OCI-LY1 (cell line): ENCODE data around the gene GRM3.

Experiments used
- H2AFZ ChIP-seq: fragments of 200-600 bp; sonication (generic), shearing (Covaris generic); 2 replicates; pipeline ENCODE4 v1.6.0; 2014; ENCODE audit warnings: antibody characterized with exemption, mild to moderate bottlenecking, low read length
- H3F3A ChIP-seq: fragments of 200-600 bp; sonication (generic), shearing (Covaris generic); 2 replicates; pipeline ENCODE4 v1.6.0; 2014; ENCODE audit warnings: mild to moderate bottlenecking, antibody characterized with exemption, low read length, moderate library complexity; ENCODE audit not compliant: insufficient read depth
- H3K27ac ChIP-seq: fragments of 200-600 bp; sonication (generic); 2 replicates; pipeline ENCODE4 v1.5.1; 2014; ENCODE audit warnings: low read length, mixed run types, mild to moderate bottlenecking, low read depth; ENCODE audit not compliant: poor library complexity, severe bottlenecking
- H3K27me3 ChIP-seq: fragments of 200-600 bp; sonication (generic); 2 replicates; pipeline ENCODE4 v1.6.0; 2014; ENCODE audit warnings: antibody characterized with exemption, mild to moderate bottlenecking, low read length, moderate library complexity; ENCODE audit not compliant: insufficient read depth
- H3K36me3 ChIP-seq: fragments of 200-600 bp; sonication (generic); 2 replicates; pipeline ENCODE4 v1.6.1; 2014; ENCODE audit warnings: mild to moderate bottlenecking, antibody characterized with exemption, low read length, moderate library complexity, mixed read lengths; ENCODE audit not compliant: insufficient read depth
- H3K4me1 ChIP-seq: fragments of 200-600 bp; sonication (generic); 2 replicates; pipeline ENCODE4 v1.5.1; 2014; ENCODE audit warnings: mild to moderate bottlenecking, low read length, moderate library complexity; ENCODE audit not compliant: insufficient read depth, severe bottlenecking
- H3K4me2 ChIP-seq: fragments of 200-600 bp; sonication (generic), shearing (Covaris generic); 2 replicates; pipeline ENCODE4 v1.6.1; 2014; ENCODE audit warnings: low read length
- H3K4me3 ChIP-seq: fragments of 200-600 bp; sonication (generic); 2 replicates; pipeline ENCODE4 v1.5.1; 2014; ENCODE audit warnings: low read length, low read depth, mild to moderate bottlenecking, mixed read lengths; ENCODE audit not compliant: poor library complexity, severe bottlenecking
- H3K79me2 ChIP-seq: fragments of 200-600 bp; shearing (Covaris generic); 2 replicates; pipeline ENCODE4 v1.6.1; 2016; ENCODE audit warnings: mixed run types, low read length, mixed read lengths; ENCODE audit not compliant: insufficient read depth
- H3K9ac ChIP-seq: fragments of 200-600 bp; sonication (generic), shearing (Covaris generic); 2 replicates; pipeline ENCODE4 v1.6.1; 2014; ENCODE audit warnings: mild to moderate bottlenecking, low read length, mixed read lengths
- H3K9me2 ChIP-seq: fragments of 200-600 bp; sonication (generic), shearing (Covaris generic); 2 replicates; pipeline ENCODE4 v1.6.1; 2014; ENCODE audit warnings: low read depth, mild to moderate bottlenecking, low read length, mixed read lengths
- H3K9me3 ChIP-seq: fragments of 200-600 bp; shearing (Covaris generic); 2 replicates; pipeline ENCODE4 v1.6.1; 2014; ENCODE audit warnings: low read length, mixed read lengths
- H4K20me1 ChIP-seq: fragments of 200-600 bp; sonication (generic), shearing (Covaris generic); 2 replicates; pipeline ENCODE4 v1.6.0; 2016; ENCODE audit warnings: mild to moderate bottlenecking, low read length; ENCODE audit not compliant: insufficient read depth
- EZH2 ChIP-seq: fragments of 200-600 bp; sonication (generic), shearing (Covaris generic); IDR thresholded peaks from 2 replicates; pipeline ENCODE4 v1.8.0; 2017; ENCODE audit warnings: borderline replicate concordance, mixed run types, mild to moderate bottlenecking, antibody characterized with exemption, low read length, moderate library complexity, mixed read lengths
- TF ChIP-seq, protein P1 (sequence below): fragments of 200-600 bp; sonication (generic), shearing (Covaris generic); IDR thresholded peaks from 2 replicates; pipeline ENCODE4 v1.5.1; 2017; ENCODE audit warnings: mild to moderate bottlenecking, antibody characterized with exemption, low read length, moderate library complexity, mixed read lengths

GRM3 gene

DNA sequence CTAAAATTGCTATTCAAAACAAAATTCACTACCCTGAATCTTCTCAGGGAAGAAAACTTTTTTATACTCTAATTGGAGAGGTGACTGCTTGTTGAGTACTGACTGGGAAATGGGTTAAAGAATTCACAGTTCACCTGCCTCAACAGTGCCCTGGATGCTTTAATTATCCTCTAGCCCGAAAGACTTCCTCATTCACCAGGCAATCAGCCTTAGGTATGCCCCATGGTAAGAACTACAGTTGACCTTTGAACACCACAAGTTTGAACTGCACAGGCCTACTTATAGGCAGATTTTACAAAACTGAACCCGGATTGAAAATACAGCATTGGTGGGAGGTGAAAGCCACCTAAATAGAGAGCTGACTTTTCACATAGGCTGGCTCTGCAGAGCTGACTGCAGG, 240.4 kb downstream of the GRM3 start:
- Histone ChIP-seq H3K4me1 (no peaks in the 10 kb centered on the region), H3K36me3 (no peaks in the 10 kb centered on the region)

DNA sequence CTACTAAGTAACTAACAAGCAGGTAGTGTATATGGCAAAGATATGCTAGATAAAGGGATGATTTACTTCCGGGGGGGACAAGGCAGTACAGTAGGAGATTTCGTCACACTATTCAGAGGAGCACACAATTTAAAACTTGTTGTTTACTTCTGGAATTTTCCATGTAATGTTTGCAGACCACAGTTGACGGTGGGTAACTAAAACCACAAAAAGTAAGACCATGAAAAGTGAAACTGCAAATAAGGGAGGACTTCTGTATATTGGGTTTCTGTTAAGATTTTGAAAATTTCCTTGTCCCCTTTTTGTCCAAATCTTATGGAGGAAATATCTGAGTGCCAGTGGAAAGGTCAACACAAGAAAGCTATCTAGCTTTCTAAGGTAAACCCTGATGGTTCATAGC, 245.8 kb downstream of the GRM3 start:
- Histone ChIP-seq H4K20me1 (no peaks in the 10 kb centered on the region), H3K4me2 (no peak overlapping the region), H2AFZ (no peak overlapping the region), H3K4me1 (no peaks in the 10 kb centered on the region), H3K27ac (no peak overlapping the region), H3K4me3 (no peak overlapping the region), H3K9me3 (no peaks in the 10 kb centered on the region), H3K79me2 (no peaks in the 10 kb centered on the region), H3K9me2 (no peaks in the 10 kb centered on the region), H3K9ac (no peak overlapping the region), H3K27me3 (no peaks in the 10 kb centered on the region), H3K36me3 (no peaks in the 10 kb centered on the region), H3F3A (no peaks in the 10 kb centered on the region)
- no peak for TF ChIP-seq EZH2
- TF ChIP-seq, protein P1, sequence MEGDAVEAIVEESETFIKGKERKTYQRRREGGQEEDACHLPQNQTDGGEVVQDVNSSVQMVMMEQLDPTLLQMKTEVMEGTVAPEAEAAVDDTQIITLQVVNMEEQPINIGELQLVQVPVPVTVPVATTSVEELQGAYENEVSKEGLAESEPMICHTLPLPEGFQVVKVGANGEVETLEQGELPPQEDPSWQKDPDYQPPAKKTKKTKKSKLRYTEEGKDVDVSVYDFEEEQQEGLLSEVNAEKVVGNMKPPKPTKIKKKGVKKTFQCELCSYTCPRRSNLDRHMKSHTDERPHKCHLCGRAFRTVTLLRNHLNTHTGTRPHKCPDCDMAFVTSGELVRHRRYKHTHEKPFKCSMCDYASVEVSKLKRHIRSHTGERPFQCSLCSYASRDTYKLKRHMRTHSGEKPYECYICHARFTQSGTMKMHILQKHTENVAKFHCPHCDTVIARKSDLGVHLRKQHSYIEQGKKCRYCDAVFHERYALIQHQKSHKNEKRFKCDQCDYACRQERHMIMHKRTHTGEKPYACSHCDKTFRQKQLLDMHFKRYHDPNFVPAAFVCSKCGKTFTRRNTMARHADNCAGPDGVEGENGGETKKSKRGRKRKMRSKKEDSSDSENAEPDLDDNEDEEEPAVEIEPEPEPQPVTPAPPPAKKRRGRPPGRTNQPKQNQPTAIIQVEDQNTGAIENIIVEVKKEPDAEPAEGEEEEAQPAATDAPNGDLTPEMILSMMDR = no peak

More for the DNA sequence above, 240.4 kb downstream of the GRM3 start:
- Histone ChIP-seq H3K9me2 (no peaks in the 10 kb centered on the region), H3K9ac (no peak overlapping the region), H3K79me2 (no peaks in the 10 kb centered on the region), H3K4me3 (no peak overlapping the region), H2AFZ (no peak overlapping the region), H4K20me1 (no peaks in the 10 kb centered on the region), H3K4me2 (no peak overlapping the region), H3F3A (no peaks in the 10 kb centered on the region), H3K27ac (no peak overlapping the region), H3K9me3 (no peaks in the 10 kb centered on the region), H3K27me3 (no peaks in the 10 kb centered on the region)
- TF ChIP-seq EZH2 = no peak
- TF ChIP-seq, protein P1 = no peak

DNA sequence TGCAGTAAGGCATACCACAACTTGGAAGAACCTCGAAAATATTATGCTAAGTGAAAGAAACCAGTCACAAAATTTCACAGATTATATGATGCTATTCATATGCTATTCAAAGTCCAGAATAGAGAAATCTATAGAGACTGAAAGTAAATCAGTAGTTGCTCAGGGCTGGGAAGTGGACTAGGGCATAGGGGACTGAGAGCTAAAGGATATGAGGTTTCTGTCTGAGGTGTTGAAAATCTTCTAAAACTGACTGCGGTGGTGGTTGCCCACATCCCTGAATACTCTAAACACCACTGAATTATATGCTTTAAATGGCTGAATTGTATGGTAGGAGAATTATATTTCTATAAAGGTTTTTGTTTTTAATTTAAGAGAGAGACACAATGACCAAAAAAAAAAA, 254.5 kb downstream of the GRM3 start:
- Histone ChIP-seq H3K4me2 (no peak overlapping the region), H3K36me3 (no peaks in the 10 kb centered on the region), H3K27ac (no peak overlapping the region), H3K4me1 (no peaks in the 10 kb centered on the region), H3K9me2 (no peaks in the 10 kb centered on the region), H3K79me2 (no peaks in the 10 kb centered on the region), H4K20me1 (no peaks in the 10 kb centered on the region), H3K27me3 (no peaks in the 10 kb centered on the region), H3F3A (no peaks in the 10 kb centered on the region), H3K4me3 (no peak overlapping the region), H2AFZ (no peak overlapping the region), H3K9me3 (no peaks in the 10 kb centered on the region), H3K9ac (no peak overlapping the region)
- no peak for TF ChIP-seq EZH2
- TF ChIP-seq, protein P1 = no peak
